Urothelium cell line (cell line): ENCODE measurements around the gene SLFNL1.

ENCODE experiments used
- DNase-seq: peaks from one replicate; pipeline ENCODE4 v3.0.0; 2011; ENCODE audit warnings: low spot score, mixed read lengths
- FAIRE-seq: peaks from 2 replicates; lab custom pipeline; 2011; peaks lifted over from hg19 to GRCh38; lab: Jason Lieb, UNC

The SLFNL1 gene

DNA sequence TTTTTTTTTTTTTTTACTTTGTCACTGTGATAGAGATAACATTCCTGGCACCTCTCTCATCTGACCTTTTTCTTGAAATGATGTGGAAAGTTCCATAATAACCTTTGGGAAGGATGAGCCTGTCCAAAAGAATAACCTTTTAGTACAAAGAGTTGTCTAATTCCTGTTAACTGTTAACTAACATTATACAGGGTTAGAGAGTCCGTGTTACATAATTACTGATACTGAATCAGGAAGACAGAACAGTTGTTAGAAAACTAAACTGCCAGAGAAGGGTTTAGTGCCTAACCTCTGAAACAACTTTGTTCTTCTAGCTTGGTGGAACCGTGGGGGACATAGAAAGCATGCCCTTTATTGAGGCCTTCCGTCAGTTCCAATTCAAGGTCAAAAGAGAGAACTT lies 33.2 kb downstream of the SLFNL1 start:
- FAIRE-seq (no peak), DNase-seq (no peak)

DNA sequence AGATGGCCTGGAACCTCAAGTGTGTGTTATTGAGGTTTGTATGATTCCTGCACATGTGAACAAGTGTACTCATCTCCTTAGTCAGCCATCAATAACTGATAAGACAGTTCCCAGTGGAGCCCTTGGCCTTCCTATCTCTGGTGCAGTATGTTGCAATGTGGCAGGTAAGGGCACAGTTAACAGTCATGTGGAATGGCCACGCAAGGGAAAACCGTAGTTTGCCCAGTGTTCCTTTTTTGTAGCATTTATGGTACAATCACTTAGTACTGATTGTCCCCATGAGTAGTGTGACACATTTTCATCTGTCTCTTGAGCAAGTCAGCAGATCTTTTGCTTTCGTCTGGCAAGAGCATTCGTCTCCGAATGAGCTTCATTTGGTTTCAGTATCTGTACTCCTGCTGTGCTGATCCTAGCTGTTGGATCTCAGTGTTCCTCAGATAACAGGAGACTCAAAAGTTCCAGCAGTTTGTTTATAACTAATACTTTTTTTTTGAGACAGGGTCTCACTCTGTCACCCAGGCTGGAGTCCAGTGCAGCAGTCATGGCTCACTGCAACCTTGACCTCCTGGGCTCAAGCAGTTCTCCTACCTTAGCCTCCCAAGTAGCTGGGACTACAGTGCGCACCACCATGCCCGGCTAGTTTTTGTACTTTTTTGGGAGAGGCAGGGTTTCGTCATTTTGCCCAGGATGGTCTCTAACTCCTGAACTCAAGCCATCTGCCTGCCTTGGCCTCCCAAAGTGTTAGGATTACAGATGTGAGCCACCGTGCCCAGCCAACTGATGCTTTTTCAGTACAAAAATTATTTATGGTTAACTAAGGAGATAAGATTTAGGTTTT lies 33.9 kb downstream of the SLFNL1 start:
- DNase-seq (no peak), FAIRE-seq (no peak)

DNA sequence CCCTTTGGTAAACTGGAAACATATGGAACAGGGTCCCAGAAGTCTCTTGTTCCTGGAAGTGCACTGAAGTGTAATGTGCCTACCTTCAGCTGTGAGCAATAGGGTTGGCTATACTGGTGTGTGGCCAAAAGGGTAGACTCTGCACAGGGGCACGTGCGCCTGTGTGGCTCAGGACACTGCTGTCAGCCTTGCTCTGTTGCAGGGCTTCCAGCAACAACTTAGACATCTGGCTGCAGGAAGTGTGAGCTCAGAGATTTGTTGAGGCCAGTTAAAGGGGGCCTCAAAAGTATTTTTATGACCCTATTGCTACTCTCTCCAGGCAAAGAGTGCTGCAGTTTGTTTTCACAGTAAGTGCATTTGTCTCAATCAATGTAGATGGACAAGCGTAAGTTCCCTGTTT lies 34.6 kb downstream of the SLFNL1 start:
- DNase-seq = no peak
- no peak for FAIRE-seq

DNA sequence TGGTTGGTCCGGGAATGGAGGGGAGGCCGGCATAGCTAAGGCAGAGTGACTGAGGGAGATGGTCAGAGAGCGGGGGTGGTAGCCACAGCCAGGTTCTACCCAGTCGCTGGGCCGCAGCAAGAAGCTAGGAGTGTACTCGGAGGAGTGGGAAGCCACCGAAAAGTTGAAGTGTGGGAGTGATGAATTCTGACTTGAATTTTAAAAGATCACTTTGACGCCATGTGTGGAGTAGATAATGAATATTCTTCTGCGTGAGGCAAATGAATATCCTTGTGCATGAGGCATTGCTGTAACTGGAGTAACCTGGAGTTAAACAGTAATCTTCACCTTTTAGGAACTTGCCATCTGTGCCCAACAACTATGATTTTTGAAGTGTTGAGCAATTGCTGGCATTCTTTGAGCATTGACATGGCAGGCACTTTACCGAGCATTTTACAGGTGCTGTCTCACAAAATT lies 35.2 kb downstream of the SLFNL1 start:
- DNase-seq (no peak), FAIRE-seq (no peak)

DNA sequence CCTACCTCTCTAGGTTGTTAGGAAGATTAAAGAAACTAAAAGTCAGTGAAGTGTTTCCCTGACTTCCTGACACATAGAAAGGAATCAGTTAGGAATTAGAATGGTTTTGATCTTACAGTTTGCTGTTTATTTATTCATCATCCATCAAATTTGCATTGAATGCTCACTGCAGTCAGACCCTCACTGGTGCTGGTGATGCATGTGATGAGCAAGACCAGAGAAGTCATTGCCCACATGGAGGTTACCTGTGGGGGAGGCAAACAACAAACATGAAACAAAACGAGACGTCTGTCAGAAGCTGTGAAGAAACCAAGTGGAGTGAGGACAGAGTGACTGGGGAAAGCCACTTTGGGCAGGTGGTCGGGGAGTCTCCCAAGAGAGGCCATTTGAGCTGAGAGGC lies 35.6 kb downstream of the SLFNL1 start:
- DNase-seq (no peak), FAIRE-seq (no peak)

DNA sequence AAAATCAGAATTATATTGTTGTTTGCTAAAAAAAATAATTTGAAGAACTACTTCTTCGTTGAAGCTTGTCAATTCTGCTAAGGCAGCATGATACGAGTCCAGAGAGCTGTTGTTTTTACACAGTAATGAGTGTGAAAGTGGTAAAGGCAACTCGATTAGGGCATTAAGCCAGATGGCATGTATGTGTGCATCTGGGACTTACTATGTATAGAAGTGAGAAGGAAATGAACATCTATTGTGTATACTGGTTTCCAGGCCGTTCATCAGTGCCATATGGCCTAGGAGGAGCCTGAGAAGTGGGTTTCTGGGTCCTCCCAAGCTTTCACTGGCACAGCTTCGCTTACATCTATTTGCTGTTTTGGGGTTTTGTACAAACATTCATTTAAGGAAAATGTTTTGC lies 36.4 kb downstream of the SLFNL1 start:
- FAIRE-seq (no peak), DNase-seq (no peak)

DNA sequence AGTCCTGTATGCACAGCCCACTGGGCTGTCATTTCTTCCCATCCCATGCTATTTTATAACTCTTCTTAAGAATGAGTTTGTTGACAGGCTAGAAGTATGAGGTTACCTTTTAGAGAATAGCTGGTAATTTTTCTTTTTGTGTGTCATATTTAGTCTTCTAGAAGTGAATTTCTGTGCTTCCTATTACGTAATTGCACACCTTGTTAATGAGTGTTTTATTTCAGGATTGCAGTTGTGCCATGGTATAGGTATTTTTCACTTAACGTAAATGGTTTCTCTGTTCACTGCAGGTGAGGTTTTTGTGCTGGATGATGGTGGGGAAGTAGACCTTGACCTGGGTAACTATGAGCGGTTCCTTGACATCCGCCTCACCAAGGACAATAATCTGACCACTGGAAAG lies 37.0 kb downstream of the SLFNL1 start:
- FAIRE-seq (no peak), DNase-seq (no peak)

DNA sequence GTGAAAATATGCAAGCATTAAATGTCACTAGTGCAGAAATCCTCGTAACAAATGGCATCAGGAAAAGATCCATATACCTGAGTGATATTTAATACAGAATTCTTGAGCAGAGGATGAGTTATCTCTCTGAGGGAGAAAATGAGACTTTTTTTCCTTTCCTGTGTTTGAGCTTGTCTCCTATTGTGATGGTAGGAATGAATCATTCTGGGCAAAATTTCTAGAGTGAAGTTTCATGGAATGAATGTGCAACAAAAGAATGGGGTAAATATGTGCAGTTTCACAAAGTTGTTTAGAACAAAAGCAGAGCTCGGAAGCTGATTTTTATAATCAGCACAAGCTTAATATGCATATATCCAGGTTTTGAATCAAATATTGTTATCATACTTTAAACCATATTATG lies 37.5 kb downstream of the SLFNL1 start:
- FAIRE-seq (no peak), DNase-seq (no peak)

DNA sequence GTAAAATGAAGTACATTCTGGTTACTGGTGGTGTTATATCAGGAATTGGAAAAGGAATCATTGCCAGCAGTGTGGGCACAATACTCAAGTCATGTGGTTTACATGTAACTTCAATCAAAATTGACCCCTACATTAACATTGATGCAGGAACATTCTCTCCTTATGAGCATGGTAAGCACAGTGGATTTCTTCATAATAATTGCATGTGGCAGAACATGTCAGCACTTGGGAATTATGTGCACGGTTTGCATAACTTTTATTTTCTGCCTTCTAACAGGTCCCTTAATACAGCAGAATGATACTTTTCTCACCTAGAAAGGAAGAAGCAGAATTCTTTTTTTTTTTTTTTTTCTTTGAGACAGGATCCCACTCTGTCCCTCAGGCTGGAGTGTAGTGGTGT lies 38.2 kb downstream of the SLFNL1 start:
- DNase-seq (no peak), FAIRE-seq (no peak)

DNA sequence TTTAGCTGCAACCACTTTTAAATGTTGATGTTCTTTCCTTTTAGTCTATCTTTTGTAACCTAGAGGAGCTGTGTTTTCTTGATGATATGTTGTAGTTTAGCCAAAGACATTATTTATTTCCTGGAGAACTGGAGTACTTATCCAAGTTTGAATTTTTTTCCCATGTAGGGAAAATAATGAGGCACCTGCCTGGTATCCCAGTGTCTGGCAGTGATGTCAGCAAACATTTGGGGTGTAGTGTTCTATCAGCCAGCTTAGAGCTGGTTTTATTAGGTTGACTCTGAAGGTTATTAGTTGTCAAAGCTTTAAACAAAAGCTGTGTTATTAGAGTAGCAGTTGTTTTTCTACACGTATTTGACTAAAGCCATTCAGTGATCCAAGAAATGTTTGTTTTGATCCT lies 38.8 kb downstream of the SLFNL1 start:
- FAIRE-seq = no peak

DNA sequence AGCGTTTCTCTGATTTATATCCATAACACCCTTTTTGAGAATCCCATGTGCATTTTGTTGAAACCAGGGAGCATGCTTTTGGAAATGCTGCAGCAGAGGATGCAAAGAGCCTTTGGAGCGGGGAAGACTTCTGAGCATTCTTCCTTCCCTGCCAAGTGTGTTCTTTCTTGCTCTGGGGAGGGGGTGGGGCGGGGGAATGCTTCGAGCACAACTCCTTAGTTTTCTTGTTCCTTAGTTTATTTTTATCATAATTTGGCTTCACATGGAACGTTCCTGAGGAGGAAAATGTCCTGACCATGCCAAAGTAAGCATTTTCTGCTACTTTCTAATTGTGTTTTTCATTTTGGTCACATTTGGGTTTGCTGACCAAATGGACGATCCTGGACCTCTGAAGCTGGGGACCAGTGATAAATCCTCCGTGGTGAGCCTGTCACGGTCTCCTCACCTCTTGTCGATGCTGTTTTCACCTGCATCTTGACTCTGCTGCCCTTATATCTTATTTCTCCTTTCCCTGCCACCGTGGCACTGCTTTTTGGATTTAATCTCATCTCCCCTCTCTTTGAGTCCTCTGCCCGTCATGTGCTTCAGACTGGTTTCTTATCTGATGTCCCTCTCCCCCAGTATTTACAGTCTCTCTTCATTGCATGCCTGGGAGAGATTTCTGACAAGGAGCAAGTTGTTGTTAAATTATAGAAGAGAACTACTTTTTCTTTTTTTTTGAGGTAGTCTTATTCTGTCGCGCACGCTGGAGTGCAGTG lies 39.7 kb downstream of the SLFNL1 start:
- FAIRE-seq (no peak), DNase-seq (no peak)

More for the DNA sequence above, 38.8 kb downstream of the SLFNL1 start:
- DNase-seq = no peak

DNA sequence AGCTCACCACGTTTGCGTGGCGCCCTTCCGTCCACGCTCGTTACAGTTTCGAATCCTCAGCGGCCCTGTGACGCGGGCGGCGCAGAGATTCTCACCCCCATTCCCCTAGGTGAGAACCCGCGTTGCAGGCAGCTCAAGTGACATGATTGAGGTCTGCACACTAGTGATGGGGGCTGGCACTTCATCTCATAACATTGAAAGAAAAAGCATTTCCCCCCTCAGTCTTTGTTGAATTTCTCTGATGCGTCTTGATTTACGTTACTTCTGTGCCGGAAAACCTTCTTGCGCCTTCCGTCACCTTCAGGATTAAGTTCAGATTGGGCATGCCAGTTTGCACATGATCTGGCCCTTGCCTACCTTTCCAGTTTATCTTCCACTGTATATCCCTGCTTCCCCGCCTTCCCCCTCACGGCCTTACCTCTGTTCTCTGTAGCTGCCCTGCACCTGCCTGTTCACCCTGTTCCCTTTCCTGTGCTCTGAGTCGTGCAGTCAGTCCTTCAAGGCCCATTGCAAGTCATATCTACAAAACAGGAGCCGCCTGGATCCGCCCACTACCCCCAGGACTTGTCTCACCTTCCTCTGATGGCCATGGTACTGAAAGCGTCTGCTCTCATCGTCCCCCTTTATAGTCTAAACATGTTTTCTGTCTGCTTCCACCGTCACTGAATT lies 40.9 kb downstream of the SLFNL1 start:
- DNase-seq (peak; percentile 35), FAIRE-seq (no peak)

DNA sequence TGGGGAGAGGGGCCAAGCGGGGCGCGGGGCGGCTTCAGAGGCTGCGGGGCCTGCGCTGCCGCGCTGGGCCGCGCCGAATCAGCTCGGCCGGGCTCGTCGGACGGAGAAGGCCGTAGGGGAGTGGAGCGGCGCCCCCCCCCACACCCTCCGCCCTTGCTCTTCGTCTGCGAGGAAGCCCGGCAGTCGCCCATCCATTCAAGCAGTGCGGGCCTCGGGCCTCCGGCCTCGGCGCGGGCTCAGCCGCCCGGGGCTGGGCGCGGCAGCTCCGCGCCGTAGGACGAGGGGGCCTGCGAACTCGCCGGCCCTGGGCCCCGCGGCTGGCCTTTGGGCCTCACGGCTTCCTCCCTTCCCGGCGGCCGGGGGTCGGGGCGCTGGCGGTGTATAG lies 41.5 kb downstream of the SLFNL1 start:
- DNase-seq (no peak), FAIRE-seq (no peak)

DNA sequence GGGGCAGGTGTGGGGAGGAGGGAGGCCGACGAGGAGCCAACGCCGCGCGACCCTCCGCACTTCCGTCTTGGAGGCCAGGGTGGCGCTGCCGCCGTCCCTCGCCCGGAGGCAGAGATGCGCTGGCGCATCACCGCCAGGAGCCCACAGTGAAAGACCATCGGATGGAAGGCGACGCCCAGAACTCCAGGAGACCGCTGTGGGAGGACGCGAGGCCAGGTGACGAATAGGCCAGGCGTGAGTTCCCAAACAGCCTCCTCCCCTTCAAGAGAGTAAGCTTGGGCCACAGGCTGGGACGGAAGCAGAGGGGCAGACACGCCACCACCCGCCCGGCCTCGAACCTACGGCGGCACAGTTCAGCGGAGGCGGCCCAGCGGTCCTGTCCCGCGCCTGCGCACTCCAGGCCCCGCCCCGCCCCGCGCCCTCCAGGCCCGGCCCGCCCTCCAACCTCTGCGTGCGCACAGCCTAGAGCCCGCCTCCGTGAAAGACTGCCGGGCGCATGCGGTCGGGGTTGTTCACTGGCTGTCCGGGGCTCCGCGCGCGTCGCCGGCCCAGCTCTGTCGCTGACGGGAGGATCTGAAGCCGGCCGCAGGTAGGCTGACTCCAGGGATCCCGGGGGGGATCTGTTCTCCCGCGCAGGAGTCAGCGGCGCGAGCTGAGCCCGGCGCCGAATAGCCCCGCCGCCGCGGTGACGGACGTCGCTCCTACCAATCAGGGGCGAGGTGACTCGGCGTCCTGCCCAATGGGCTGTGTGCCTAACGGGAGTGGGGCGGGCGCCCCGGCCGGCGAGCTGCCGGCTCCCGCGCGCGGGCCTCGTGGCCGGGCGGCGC lies 42.1 kb downstream of the SLFNL1 start, which contains the start of gene CTPS1:
Gene CTPS1 (plus strand): TSS at position 456 of the 827 bp plus-strand sequence. CDS start 3,595 bp downstream, outside the sequence.
- FAIRE-seq (peak; percentile 95), DNase-seq (peak; percentile 99)

DNA sequence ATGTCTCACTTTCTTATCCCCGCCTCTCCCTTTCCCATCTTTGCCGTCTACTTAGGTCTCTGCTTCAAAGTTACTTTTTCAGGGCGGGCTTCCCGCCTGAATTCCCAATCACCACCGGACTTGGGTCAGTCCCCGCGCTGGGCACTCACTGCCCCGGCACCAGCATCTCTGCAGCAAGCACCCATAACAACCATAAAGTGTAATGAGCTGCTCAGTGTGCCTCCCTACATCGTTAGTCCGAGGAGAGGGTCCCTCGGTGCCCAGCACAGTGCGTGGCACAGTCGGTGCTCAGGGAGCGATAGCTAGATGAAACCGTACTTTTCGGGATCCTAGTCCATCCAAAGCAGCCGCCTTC lies 42.7 kb downstream of the SLFNL1 start:
- FAIRE-seq = no peak
- no peak for DNase-seq

DNA sequence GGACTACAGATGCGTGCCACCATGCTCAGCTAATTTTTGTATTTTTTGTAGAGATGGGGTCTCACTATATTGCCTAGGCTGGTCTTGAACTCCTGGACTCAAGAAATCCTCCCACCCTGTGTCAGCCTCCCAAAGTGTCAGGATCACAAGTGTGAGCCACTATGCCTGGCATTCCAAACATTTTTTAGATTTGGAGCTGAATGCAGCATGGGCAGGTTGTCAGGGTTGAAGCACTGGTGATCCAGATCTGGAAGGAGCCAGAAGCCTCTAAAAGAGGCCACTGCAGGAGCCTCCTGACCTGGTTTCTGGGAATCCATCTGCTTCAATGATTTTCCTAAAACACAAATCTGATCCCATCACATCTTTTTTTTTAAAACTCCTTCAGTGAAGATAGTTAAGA lies 43.8 kb downstream of the SLFNL1 start:
- DNase-seq = no peak
- no peak for FAIRE-seq

DNA sequence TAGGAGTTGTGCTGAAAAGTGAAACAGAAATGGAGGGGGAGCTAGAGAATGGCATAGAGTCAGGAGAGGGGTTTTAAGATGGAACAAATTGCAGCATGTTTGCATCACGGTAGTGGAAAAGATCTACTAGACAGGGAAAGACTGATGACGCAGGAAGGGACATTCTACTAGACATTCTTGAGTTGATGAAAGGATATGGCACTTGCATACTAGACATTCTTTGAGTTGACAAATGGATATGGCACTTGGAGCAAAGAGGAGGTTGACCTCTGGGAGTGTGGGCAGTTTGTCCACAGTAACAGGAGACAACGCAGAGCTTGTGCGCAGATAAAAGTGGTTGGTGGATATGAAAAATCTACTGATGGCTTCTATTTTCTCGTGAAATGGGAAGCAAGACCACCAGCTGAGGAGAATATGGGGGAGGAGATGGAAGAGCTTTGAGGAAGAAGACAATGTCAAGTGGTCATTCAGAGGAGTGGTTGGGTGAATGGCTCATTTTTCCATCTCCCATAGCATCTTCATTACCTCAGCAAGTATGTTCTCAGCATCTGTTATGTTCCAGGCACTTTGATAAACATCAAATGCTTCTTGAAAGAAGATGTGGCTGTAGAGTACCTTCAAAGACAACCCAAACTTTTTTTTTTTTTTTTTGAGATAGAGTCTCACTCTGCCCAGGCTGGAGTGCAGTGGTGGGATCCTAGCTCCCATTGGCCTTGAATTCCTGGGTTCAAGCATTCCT lies 44.4 kb downstream of the SLFNL1 start:
- no peak for FAIRE-seq
- peak; percentile 31 for DNase-seq

DNA sequence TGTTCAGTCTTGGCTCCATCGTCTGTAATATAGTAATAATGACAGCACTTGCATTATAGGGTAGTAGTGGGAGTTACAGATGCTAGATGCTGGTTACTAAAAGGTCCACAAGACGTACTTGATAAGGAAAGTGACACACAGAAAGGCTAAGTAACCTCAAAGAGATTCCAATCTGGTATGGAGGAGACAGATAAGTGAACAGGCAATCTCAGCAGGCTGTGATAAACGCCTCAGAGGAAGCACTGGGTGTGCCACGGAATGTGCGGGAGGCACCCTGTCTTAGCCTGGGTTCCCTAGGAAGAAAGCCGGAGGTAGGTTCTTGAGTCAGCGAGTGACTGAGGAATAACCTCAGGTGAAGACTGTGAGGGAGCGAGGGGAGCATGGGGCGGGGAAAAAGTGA lies 46.6 kb downstream of the SLFNL1 start:
- DNase-seq = no peak
- FAIRE-seq = peak; percentile 65

DNA sequence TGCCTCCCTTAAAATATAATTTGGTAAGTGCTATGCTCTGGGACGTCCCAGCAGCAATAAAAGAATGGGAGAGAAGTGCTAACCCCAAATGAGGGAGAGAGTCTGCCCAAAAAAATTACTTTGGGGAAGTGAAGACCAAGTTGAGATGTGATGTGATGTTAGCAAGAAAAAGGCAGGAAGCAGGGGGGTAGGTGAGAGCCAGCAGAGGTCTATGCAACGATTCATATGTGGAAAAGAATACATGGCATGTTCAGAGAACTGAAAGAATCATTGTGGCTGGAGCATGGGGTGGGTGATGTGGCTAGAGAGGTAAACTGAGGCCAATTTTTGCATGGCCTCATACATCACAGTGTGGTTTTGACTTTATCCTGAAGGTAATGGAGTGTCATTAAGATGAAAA lies 47.6 kb downstream of the SLFNL1 start:
- FAIRE-seq (no peak), DNase-seq (no peak)

DNA sequence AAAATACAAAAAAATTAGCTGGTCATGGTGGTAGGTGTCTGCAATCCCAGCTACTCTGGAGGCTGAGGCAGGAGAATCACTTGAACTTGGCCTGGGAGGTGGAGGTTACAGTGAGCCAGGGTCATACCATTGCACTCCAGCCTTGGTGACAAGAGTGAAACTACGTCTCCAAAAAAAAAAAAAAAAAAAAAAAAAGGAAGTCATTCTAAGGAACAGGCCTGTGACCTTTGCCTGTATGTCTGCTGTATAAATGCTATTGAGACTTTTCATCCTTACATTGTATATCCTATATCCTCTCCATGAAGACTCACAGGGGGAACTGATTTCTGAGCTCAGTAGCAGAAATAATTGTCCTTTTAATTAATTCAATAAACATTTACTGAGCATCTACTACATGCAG lies 49.6 kb downstream of the SLFNL1 start:
- FAIRE-seq = no peak
- DNase-seq = no peak
